K562 (cell line): ENCODE results near the gene CDC42EP1. TPM values are rescaled to one million over a fixed set of nuclear protein-coding genes. Genes with fewer than 3 reads are reported as not detected.
A peak's percentile ranks its signal among the peaks of the same experiment; 100 is the strongest.

Experiments used
- ARNT ChIP-seq, 2 experiments: fragments of 450-650 bp; IDR thresholded peaks; 2 replicates each; pipeline ENCODE4 v1.6.1; 2016; ENCODE audit warnings: mild to moderate bottlenecking in 1 of 2
- ATF1 ChIP-seq, 2 experiments: fragments of 450-650 bp in 1 of 2; IDR thresholded peaks; 2 replicates each; pipeline ENCODE4 v1.6.1; 2016; ENCODE audit warnings: missing compliant biosample characterization in 1 of 2, missing genetic modification characterization in 1 of 2
- BMI1 ChIP-seq: fragments of 150-350 bp; IDR thresholded peaks from 2 replicates; pipeline ENCODE4 v1.6.1; 2014; ENCODE audit warnings: low read length
- CAMTA2 ChIP-seq: fragments of 250-450 bp; sonication (Bioruptor Pico); conservative IDR thresholded peaks from 2 replicates; pipeline ENCODE4 v1.5.1; 2022
- CC2D1A ChIP-seq: fragments of 450-650 bp; IDR thresholded peaks from 2 replicates; pipeline ENCODE4 v1.6.1; 2017; ENCODE audit warnings: mild to moderate bottlenecking
- CTCFL ChIP-seq: IDR thresholded peaks from 2 replicates; pipeline ENCODE4 v1.6.1; 2011; ENCODE audit warnings: borderline replicate concordance, low read depth, mild to moderate bottlenecking, moderate library complexity, low read length; ENCODE audit not compliant: insufficient read depth, poor library complexity, severe bottlenecking
- EGR1 ChIP-seq: fragments of 450-650 bp; conservative IDR thresholded peaks from 2 replicates; pipeline ENCODE4 v1.6.1; 2017; ENCODE audit warnings: mild to moderate bottlenecking
- ELF4 ChIP-seq: fragments of 450-650 bp; formaldehyde crosslinking; IDR thresholded peaks from 2 replicates; pipeline ENCODE4 v1.4.0; 2022; ENCODE audit warnings: missing genetic modification characterization
- GABPA ChIP-seq: fragments of 200-800 bp; sonication (Bioruptor generic); conservative IDR thresholded peaks from 2 replicates; pipeline ENCODE4 v1.6.1; 2016; ENCODE audit warnings: low read depth, missing genetic modification characterization, missing compliant biosample characterization
- KLF6 ChIP-seq: fragments of 250-450 bp; sonication (Bioruptor Pico); IDR thresholded peaks from 2 replicates; pipeline ENCODE4 v1.4.0; 2020; ENCODE audit warnings: mild to moderate bottlenecking, moderate library complexity, borderline replicate concordance
- MAFG ChIP-seq: fragments of 450-650 bp; conservative IDR thresholded peaks from 2 replicates; pipeline ENCODE4 v1.6.1; 2016; ENCODE audit warnings: missing genetic modification characterization, missing compliant biosample characterization
- PURB ChIP-seq: sonication (generic); formaldehyde crosslinking; IDR thresholded peaks from 2 replicates; pipeline ENCODE4 v1.9.0; 2021; ENCODE audit warnings: low read depth, mild to moderate bottlenecking, missing genetic modification reagents
- RB1 ChIP-seq: fragments of 450-650 bp; IDR thresholded peaks from 2 replicates; pipeline ENCODE4 v1.6.1; 2017; ENCODE audit warnings: low read depth, mild to moderate bottlenecking
- SAFB ChIP-seq: fragments of 200-400 bp; formaldehyde crosslinking; IDR thresholded peaks from 2 replicates; pipeline ENCODE4 v1.6.1; 2017; ENCODE audit warnings: low read depth, low read length, borderline replicate concordance
- SUPT5H ChIP-seq: fragments of 450-650 bp; IDR thresholded peaks from 2 replicates; pipeline ENCODE4 v1.6.1; 2016
- TARDBP ChIP-seq: fragments of 450-650 bp; IDR thresholded peaks from 2 replicates; pipeline ENCODE4 v1.6.1; 2016
- ZBTB40 ChIP-seq, 2 experiments: fragments of 450-650 bp in 1 of 2; sonication (generic) in 1 of 2; formaldehyde crosslinking in 1 of 2; IDR thresholded peaks; 2 replicates each; pipeline versions ENCODE4 v1.7.1 to v1.9.0; 2016 to 2022; ENCODE audit warnings: inconsistent platforms in 1 of 2, mild to moderate bottlenecking in 1 of 2, missing genetic modification reagents in 1 of 2
- ZNF121 ChIP-seq: sonication (generic); formaldehyde crosslinking; conservative IDR thresholded peaks from 2 replicates; pipeline ENCODE4 v1.8.0; 2022; ENCODE audit warnings: missing genetic modification reagents
- polyA plus RNA-seq, 8 experiments: library from polyadenylated mRNA; depleted of rRNA in 4 of 8; stranded (reverse) in 5 of 8; unstranded in 3 of 8; fragments of >200 nt; fragmentation: Nextera tagmentation in 2 of 8; fragmentation: Illumina TruSeq in 1 of 8; extraction: Ambion mirVana in 2 of 8; extraction: Trizol in 1 of 8; gene quantifications; 2 replicates each; pipeline versions ENCODE4 v1.2.1 to v1.2.3, GENCODE V29; 2011 to 2014; ENCODE audit warnings: inconsistent platforms in 1 of 8, missing spikeins in 1 of 8
- total RNA-seq, 7 experiments: library from RNA; depleted of rRNA in 6 of 7; stranded (reverse); fragments of >200 nt in 6 of 7; fragmentation: Illumina TruSeq in 2 of 7; extraction: Trizol in 2 of 7; gene quantifications; 2 replicates each; pipeline versions ENCODE4 v1.2.1 to v1.2.3, GENCODE V29; 2011 to 2021; ENCODE audit warnings: low replicate concordance in 1 of 7

The CDC42EP1 gene
- total and polyA plus RNA-seq, 9 of the 15 experiments (the other 6 are each of a cell fraction or from before 2014, with no cell fraction given), result 0.67 to 70.2 (median 7.3) TPM

GRCh38 chr22:37561212-37562048, 1.1 kb downstream of the CDC42EP1 start (continued):
- TF ChIP-seq ZBTB40 (IDR thresholded peaks at IDR 0.05) (no peak), ZBTB40 (CRISPR knock-in tag; IDR thresholded peaks at IDR 0.05) (no peak), PURB (CRISPR knock-in tag) (no peak), CC2D1A (no peak), ATF1 (CRISPR knock-in tag; IDR thresholded peaks at IDR 0.05) (no peak), ATF1 (tag; IDR thresholded peaks at IDR 0.05) (peak; percentile 79), SAFB (no peak), CTCFL (peak; percentile 86), SUPT5H (peak; percentile 59), ZNF121 (no peak), ARNT (IDR thresholded peaks at IDR 0.05) (no peak), TARDBP (no peak), CAMTA2 (CRISPR knock-in tag) (no peak), RB1 (0 out of 2 replicates have a peak, but pooled peaks have one; percentile 62), KLF6 (CRISPR knock-in tag) (peak; percentile 60; the same call in 1 of the 2 replicates), ELF4 (CRISPR knock-in tag) (no peak), MAFG (tag) (no peak), EGR1 (peak; percentile 96), BMI1 (no peak), GABPA (tag) (no peak)
